Activated effector memory CD4-positive, alpha-beta T cell treated with anti-CD3 and anti-CD28 coated beads, Interleukin-2, amount 50 U/mL, for 16 hours (primary cell): ENCODE measurements around the gene ZCCHC4.

Experiments
- DNase-seq: peaks from one replicate; pipeline ENCODE4 v3.0.0-alpha.2; 2020

The ZCCHC4 gene

GRCh38 chr4:25383647-25384046 is 71.1 kb downstream of the ZCCHC4 start:
- no peak for DNase-seq

GRCh38 chr4:25386926-25387325 is 74.4 kb downstream of the ZCCHC4 start:
- no peak for DNase-seq

- DNase-seq: no peak
Measured at GRCh38 chr4:25397305-25397704, 84.7 kb downstream of the ZCCHC4 start.

DNA sequence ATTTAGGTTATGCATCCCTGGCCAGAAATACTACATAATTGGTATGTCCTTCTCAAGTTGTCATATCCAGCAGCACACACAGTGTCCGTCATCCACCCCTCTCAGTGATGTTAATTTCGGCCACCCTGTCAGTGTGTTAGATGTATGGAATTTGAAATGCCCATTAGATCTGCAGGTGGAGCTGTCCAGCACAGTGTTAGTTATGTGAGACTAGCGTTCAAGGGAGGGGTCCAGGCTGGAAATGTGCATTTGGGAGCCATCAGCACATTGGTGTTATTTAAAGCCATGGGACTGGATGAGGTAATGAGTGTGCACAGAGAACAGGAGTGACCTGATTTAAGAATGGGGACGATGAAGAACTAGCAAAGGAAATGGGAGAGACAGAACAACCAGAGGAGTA is 86.9 kb downstream of the ZCCHC4 start:
- no peak for DNase-seq

- DNase-seq: no peak
Measured at GRCh38 chr4:25401066-25401465, 88.5 kb downstream of the ZCCHC4 start.

GRCh38 chr4:25402521-25402920 is 89.9 kb downstream of the ZCCHC4 start:
- DNase-seq: no peak

DNA sequence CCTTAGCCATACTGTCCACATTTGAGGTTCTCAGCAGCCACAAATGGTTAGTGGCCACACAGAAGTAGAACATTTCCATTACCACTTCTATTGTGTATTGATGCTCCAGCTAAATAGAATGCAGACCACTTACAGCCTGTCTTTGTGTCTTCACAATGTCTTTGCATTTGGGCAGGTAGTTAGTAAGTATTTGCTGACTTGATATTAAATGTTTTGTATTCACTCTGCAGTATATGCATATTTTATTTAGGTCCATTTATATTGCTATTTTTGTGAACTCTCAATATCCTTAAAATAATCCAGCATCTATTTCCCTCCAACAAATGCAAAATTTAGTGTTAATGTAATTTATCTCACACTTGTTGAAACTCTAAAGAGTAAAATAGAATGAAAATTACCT is 91.1 kb downstream of the ZCCHC4 start:
- DNase-seq: no peak

DNA sequence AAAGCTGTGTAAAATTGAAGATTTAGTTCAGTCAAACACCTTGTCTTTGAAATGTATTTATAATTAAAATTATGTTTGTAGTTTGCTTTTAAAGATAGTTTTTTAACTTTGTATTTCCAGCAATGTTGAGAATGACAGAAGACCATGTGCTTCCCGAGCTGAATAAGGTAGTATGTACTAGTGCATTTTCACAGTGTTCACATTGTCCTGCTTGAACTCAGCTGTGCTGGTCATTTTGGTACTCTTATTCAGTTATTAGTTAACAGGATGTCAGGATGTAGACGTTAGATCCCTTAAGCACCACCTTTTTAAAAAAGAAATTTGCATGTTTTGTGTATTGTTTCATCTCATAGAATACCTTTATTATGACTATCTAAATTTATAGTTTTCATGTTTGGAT is 92.9 kb downstream of the ZCCHC4 start:
- no peak for DNase-seq

GRCh38 chr4:25406081-25406692 is 93.6 kb downstream of the ZCCHC4 start:
- no peak for DNase-seq

- DNase-seq: no peak
Measured at GRCh38 chr4:25410820-25411529, 98.4 kb downstream of the ZCCHC4 start.

DNA sequence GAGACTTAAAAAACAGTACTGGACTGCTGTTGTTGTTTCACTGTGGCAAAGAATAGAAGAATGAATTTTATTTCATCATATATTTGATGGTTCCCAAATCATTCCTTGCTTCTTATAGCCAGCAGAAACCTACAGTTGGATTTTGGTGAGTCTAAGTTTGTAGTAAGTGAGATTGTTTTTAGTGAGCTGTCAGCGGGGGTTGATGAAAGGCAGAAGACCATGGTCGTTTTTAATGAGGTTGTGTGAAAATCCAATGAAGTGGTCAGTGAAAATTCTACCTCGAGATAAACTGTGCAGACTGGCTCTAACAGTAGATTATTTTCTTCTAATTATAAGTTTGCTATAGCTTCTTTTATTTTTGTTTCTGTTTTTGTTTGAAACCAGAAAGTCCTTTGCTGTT is 100.7 kb downstream of the ZCCHC4 start:
- DNase-seq: no peak

- no peak for DNase-seq
Measured at GRCh38 chr4:25417014-25417413, 104.4 kb downstream of the ZCCHC4 start.
